Gastrocnemius medialis (tissue), 4 donors: ENCODE data around the gene ARHGEF17.

Experiments used
- POLR2A ChIP-seq, 2 donors: fragments of 450-650 bp; IDR thresholded peaks; one replicate each; pipeline ENCODE4 v1.6.1; 2017; ENCODE audit warnings: antibody characterized with exemption in 2 of 2, mild to moderate bottlenecking in 2 of 2, moderate library complexity in 2 of 2
- TF ChIP-seq, protein P1 (sequence below), 5 experiments: fragments of 450-650 bp in 3 of 5; fragments of 200-600 bp in 2 of 5; sonication (generic) in 2 of 5; IDR thresholded peaks in 4 of 5; conservative IDR thresholded peaks in 1 of 5; 1 replicate in 4 of 5; 2 replicates in 1 of 5; pipeline ENCODE4 v1.5.1; 2016 to 2019; ENCODE audit warnings: antibody characterized with exemption in 5 of 5, mild to moderate bottlenecking in 3 of 5, moderate library complexity in 3 of 5

DNA sequence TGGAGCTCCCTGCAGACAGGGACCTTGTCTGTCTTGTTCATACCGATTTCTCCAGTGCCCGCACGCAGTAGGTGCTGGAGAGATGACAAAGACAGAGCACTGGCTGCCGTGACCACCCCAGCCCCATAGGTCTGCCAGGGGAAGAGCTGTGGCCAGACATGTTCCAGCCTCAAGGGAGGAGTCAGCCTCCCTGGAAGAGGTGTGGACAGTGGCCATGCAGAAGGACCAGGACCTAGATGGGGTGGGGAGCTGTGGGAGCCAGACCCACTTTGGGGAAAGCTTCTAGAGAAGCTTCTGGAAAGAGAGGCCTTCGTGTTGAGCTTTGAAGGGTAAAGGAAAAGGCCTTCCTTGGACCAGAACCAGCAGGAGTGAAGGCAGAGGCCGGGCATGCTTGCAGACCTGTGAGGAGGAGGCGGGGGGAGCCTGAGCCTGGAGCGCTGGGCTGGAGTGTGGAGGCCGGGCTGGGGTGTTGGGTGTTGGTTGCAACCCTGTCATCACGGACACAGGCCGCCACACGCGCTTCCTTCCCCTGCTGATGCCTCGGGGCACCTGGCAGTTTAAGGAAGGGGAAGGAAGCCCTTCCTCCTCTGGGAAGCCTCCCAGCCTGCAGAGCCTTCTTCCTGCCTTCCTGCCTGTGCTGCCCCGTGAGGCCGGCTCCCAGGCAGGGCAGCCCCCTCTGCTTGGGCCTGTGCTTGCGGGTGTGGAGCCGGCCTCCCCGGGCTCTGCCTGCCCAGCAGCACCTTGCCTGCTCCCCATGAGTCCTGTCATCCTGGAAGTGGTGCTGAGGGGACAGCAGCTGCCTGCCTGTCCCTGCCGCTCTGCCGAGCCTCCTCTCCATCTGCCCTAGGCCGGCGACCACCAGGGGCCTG, 80.4 kb downstream of the ARHGEF17 start:
- TF ChIP-seq POLR2A (IDR thresholded peaks at IDR 0.05): no peak
- TF ChIP-seq, protein P1, sequence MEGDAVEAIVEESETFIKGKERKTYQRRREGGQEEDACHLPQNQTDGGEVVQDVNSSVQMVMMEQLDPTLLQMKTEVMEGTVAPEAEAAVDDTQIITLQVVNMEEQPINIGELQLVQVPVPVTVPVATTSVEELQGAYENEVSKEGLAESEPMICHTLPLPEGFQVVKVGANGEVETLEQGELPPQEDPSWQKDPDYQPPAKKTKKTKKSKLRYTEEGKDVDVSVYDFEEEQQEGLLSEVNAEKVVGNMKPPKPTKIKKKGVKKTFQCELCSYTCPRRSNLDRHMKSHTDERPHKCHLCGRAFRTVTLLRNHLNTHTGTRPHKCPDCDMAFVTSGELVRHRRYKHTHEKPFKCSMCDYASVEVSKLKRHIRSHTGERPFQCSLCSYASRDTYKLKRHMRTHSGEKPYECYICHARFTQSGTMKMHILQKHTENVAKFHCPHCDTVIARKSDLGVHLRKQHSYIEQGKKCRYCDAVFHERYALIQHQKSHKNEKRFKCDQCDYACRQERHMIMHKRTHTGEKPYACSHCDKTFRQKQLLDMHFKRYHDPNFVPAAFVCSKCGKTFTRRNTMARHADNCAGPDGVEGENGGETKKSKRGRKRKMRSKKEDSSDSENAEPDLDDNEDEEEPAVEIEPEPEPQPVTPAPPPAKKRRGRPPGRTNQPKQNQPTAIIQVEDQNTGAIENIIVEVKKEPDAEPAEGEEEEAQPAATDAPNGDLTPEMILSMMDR (IDR thresholded peaks at IDR 0.05 in 4 of 5, conservative IDR thresholded peaks at IDR 0.05 in 1 of 5): no peak
